ENCODE measurements around the gene PPP1R14D.
A peak's percentile ranks its signal among the peaks of the same experiment; 100 is the strongest.

Gene PPP1R14D

GRCh38 chr15:40776537-40777141 is 51.9 kb downstream of the PPP1R14D start:
- peak; percentile 19 for DNase-seq

- DNase-seq: no peak
These were observed 52.6 kb downstream of the PPP1R14D start for GRCh38 chr15:40775740-40776536.

- no peak for DNase-seq
These were observed 53.5 kb downstream of the PPP1R14D start for GRCh38 chr15:40775007-40775406.

GRCh38 chr15:40773902-40774301 is 54.6 kb downstream of the PPP1R14D start:
- DNase-seq: no peak

- no peak for DNase-seq
These were observed 55.0 kb downstream of the PPP1R14D start for GRCh38 chr15:40773496-40773895.

GRCh38 chr15:40772014-40772413 is 56.5 kb downstream of the PPP1R14D start:
- DNase-seq: no peak

GRCh38 chr15:40771242-40771641 is 57.3 kb downstream of the PPP1R14D start:
- no peak for DNase-seq

- no peak for DNase-seq
These were observed 58.3 kb downstream of the PPP1R14D start for GRCh38 chr15:40770147-40770721.

- peak; percentile 27 for DNase-seq
These were observed 59.0 kb downstream of the PPP1R14D start, which contains the start of gene C15orf62 for GRCh38 chr15:40769274-40770146. TSS of gene C15orf62 (plus strand) at chr15:40769980. CDS start at chr15:40770496, 516 bp downstream.

- no peak for DNase-seq
These were observed 59.8 kb downstream of the PPP1R14D start for GRCh38 chr15:40768521-40769273.

GRCh38 chr15:40767838-40768500 is 60.5 kb downstream of the PPP1R14D start:
- no peak for DNase-seq

GRCh38 chr15:40766906-40767837 is 61.3 kb downstream of the PPP1R14D start:
- DNase-seq: no peak

- DNase-seq: no peak
These were observed 62.2 kb downstream of the PPP1R14D start for GRCh38 chr15:40766194-40766815.

All from NCI-H2029 (cell line).